ENCODE data around the gene ZFP37.
"Not testable (repeated sequence)": the region's sequence is repeated elsewhere in the genome, so short reads cannot be mapped to it uniquely, and the experiment has no call there.

Gene ZFP37

DNA sequence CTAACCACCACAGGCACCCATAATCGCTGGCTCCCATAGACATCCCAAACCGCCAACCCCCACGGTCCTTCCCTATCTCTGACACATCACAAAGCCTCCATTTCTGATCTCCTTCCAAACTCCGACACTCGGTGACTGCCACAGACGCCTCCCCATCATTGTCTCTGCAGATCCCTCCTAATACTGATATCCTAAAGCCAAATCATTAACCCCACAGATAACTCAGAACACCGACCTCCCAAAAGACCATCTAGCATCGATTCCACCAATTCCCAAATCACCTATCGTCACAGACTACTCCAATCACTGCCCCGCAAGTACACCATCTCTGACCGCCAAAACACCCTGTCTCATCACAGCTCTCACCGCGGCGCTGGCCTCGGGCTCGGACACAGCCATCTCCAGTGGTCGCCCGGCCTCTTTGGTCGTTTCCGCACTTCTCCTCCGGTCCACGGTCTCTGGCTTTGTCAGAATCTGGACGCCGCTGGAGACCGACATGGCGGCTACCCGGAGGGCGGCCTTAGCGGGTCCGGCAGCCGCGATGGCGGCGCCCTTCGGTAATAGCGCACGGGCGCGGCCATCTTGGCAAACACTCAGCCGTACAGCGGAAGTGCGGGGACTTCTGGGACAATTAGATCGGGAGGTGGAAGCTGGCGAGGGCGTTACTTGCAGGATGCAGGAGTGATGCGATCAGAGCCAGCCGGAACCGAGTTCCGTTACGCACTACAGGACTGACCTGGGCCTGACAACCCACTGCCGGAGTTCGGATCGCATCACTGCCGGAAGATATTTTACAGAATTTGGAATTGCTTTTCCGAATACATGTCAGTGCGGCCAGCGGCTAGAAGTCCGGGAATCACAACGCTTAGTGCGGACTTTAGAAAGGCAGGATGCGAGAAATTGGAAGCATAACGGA, at the start of gene ZFP37:
Gene ZFP37, minus strand, starts transcription at position 534 of the 916 bp plus-strand sequence. Its CDS starts 36 bp downstream, at position 498.
- peak; percentile 82 for DNase-seq

DNA sequence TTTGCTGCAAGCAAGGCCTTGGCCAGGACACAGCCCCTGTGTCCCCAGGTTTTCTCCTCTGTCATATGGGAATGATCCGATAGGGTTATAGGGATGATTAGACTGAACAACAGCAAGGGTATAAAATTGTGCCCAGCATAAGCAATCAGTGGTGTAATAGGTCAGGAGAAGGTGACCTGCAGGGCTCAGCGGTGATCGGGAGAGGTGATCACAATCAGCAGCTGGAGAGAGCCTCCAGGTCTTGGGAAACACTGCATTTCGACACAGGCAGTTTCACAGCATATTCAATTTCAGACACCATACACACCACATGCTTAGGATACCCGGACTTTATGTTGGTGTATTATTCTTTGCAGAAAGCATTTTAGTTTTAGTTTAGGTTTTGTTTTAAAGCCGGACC, 48.8 kb upstream of the ZFP37 start:
- not testable (repeated sequence) for DNase-seq

DNA sequence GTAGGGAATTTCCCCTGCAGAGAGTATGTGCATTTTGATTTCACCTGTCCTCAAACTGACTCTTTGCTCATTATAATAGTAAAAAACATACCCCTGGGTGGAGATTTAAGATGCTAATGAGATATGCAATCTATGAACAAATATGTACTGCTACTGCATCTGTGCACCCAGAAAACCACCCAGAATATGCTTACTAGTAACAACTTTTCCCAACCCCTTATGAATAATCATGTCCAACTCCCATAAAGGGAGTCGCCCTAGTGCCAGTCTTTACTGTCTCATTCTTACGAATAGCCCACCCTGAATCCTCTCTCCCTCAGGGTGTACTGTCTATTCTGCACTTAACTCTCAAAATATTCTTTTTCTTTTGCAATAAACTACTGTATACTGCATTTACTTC, 39.0 kb upstream of the ZFP37 start:
- no peak for DNase-seq

DNA sequence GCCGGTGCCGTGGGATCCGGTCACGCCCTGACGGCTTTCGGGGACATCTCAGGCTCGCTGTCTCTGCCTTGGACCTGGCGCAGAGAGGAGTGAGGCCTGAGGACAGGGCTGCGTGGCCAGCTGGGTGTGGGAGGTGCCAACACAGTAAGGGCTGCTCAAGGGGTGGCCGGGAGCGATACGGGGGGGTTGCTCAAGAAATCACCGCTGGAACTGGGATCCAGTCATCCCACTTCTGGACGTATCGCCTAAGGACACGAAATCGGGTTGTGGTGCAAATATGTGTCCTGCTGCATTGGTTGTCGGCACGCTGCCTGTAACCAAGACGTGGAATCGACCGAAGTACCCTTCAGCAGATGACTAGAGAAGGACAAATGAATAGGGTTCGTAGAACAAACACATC, 33.4 kb upstream of the ZFP37 start:
- not testable (repeated sequence) for DNase-seq

DNA sequence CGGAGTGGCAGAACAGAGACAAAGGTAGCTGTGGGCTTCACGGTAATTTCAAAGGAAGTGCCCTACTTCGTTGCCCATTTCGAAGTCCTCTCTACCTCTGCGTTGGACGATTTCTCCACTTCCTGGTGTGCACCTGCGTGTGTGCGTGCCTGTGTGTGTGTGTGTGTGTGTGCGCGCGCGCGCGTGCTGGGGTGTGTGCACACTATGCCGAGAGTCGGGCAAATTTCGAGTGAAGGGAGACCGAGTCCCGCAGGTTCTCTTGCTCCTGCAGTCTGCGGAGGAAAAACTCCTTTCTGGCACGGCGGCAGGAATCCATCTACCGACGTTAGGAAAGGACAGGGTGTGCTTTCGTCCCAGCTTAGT, 32.6 kb upstream of the ZFP37 start:
- DNase-seq, result not testable (repeated sequence)

DNA sequence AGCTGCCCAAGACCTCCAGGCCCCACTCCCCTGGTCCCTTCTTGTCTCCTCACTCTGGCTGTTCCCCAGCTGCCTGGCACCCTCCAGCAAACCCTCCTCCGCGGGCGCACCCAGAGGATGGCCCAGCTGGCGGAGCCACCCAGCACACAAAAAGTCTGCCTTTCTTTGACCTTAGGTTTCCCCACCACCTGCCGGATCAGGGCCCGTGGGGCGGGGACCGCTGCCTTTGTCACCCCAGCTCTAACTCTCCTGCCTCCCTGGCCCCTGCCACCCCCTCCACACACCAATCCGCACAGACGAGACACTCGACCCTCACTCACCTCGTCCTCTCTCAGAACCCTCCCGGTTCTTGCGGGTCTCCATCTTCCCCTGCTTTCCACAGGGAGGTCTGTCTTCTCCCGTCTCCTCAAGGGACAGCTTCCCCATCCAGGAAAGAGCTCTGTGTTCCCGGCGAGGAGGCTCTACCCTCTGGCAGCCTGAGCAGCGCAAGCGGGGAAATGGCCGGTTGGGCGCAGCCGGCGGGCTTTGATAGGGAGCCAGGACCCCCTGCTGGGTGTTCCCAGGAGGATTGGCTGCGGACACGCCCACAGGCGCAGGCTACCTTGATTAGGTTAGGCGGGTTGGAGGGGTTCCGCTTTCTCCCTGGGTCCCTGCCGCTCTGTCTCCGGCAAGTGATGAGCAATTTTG, 32.1 kb upstream of the ZFP37 start:
- not testable (repeated sequence) for DNase-seq

DNA sequence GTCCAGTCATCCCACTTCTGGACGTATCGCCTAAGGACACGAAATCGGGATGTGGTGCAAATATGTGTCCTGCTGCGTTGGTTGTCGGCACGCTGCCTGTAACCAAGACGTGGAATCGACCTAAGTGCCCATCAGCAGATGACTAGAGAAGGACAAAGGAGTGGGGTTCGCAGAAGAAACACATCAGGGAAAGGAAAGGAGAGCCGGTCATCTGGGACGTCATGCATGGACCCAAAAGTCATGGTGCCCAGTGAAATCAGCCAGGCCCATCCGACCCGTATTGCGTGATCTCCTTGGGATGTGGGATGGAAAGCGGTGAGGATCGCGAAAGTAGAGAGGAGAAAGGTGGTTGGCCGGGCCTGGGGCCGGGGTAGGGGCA, 6.4 kb upstream of the ZFP37 start:
- DNase-seq, result not testable (repeated sequence)

DNA sequence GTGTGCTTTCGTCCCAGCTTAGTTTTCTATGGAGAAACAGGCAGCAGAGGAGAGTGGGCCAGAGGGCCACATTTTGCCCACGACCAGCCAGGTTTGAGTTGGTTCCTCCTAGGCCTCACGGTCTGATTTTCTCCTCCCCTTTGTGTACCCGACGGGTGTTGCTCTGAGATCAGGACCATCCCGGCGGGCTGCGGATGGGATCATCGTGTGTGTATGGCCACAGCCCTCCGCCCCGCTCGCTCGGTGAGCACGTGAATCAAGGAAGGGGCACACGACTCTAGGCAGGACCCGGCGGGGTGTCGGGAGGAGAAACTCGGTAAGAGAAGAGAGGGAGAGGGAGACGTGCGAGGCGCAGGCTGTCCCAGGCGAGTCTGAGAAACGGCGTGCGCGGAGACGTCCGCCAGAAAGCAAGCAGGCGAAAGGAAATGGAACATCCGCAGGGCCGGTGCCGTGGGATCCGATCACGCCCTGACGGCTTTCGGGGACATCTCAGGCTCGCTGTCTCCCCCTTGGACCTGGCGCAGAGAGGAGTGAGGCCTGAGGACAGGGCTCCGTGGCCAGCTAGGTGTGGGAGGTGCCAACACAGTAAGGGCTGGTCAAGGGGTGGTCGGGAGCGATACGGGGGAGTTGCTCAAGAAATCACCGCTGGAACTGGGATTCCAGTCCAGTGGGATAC, 5.9 kb upstream of the ZFP37 start:
- not testable (repeated sequence) for DNase-seq

DNA sequence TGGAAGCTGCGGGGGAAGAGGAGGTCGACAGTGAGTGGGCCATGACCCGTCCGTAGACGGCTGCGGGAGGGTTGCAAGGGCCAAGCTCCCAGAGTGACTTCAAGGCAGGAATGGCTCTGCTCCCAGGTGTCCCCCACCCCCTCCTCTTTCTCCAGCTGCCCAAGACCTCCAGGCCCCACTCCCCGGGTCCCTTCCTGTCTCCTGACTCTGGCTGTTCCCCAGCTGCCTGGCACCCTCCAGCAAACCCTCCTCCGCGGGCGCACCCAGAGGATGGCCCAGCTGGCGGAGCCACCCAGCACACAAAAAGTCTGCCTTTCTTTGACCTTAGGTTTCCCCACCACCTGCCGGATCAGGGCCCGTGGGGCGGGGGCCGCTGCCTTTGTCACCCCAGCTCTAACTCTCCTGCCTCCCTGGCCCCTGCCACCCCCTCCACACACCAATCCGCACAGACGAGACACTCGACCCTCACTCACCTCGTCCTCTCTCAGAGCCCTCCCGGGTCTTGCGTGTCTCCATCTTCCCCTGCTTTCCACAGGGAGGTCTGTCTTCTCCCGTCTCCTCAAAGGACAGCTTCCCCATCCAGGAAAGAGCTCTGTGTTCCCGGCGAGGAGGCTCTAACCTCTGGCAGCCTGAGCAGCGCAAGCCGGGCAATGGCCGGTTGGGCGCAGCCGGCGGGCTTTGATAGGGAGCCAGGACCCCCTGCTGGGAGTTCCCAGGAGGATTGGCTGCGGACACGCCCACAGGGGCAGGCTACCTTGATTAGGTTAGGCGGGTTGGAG, 4.7 kb upstream of the ZFP37 start:
- not testable (repeated sequence) for DNase-seq

DNA sequence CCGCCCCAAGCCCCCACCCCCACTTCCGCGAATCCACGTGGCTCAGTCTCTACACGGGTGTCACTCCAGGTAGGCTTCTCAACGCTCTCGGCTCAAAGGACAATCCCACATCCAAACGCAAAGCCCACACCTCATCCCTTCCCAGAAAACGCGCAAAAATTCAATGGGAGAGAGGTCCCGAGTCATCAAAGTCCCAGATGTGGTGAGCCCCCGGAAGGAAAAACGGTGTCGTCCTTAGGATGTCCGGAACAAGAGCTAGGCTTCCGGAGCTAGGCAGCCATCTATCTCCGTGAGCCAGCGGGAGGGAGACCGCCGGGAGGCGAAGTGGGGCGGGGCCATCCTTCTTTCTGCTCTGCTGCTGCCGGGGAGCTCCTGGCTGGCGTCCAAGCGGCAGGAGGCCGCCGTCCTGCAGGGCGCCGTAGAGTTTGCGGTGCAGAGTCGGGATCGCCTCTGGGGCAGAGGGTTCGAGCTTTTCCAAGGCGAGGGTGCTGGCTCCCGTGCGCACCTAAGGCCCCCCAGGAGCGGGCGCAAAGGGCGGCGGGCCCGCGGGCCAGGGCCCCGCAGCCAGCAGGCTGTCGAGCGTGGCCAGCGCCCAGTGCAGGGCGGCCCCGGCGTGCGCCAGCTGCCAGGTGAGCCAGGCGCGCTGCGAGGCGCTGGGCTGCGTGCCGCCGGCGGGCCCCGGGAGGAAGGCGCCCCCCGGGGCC, 3.2 kb upstream of the ZFP37 start:
- DNase-seq, result peak; percentile 27

DNA sequence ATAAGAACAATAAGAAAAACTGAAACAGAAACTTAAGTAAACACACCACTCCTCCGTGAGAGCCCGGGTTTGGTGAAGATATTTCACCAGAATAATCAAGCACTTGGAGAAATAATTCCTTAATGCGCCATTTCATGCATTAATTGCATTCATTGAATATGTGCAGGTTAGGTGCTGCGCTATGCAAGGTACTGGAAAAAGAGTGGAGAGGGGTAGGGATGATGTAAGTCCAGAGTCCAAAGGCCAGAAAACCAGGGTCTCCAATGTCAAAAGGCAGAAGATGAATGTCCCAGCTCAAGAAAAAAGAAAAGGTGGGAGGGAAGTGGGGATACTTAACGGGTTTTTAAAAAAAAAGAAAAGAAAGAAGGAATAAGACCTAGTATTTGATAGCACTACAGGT, 669 bp upstream of the ZFP37 start:
- DNase-seq, result no peak

DNA sequence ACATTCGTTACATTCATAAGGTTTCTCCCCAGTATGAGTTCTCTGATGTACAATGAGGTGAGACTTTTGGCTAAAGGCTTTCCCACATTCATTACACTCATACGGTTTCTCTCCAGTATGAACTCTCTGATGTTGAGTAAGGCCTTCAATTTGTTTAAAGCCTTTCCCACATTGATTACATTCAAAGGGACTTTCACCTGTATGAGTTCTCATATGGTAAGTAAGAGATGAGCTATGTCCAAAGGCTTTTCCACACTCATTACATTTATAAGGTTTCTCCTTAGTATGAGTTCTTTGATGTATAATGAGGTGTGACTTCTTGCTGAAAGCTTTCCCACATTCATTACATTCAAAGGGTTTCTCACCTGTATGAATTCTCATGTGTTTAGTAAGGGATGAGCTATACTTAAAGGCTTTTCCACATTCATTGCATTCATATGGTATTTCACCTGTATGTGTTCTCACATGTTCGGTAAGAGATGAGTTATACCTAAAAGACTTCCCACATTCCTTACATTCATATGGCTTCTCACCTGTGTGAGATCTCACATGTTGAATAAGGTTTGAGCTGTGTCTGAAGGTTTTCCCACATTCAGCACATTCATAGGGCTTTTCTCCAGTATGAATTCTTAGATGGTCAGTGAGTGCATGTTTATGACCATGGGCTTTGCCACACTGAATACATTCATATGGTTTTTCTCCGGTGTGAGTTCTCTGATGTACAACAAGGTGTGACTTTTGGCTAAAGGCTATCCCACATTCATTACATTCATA, 13.5 kb downstream of the ZFP37 start:
- DNase-seq, result no peak

DNA sequence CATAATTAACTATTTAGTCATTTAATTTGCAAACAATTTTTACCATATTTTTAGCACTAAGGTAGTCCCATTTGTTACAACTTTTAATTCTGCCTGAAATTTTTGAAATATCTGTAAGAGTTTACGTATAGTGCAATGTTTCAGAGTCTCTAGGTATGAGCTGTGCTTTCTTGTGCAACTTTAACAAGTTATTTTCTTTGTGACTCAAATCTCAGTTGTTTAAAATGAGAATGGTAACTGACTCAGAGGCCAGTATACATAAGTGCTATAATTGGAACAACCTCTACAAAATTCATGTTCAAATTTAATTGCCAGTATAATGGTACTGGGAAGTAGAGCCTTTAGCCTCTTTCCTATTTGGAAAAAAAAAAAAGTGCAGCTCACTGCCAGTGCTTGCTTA, 30.3 kb downstream of the ZFP37 start:
- no peak for DNase-seq

DNA sequence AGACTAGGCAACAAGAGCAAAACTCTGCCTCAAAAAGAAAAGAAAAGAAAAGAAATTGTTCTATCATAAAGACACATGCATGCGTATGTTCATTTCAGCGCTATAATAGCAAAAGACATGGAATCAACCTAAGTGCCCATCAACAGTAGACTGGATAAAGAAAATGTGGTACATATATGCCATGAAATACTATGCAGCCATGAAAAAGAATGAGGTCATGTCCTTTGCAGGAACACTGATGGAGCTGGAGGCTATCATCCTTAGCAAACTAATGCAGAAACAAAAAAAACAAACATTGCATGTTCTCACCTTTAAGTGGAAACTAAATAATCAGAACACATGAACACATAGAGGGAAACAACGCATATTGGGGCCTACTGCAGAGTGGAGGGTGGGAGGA, 38.3 kb downstream of the ZFP37 start:
- no peak for DNase-seq

DNA sequence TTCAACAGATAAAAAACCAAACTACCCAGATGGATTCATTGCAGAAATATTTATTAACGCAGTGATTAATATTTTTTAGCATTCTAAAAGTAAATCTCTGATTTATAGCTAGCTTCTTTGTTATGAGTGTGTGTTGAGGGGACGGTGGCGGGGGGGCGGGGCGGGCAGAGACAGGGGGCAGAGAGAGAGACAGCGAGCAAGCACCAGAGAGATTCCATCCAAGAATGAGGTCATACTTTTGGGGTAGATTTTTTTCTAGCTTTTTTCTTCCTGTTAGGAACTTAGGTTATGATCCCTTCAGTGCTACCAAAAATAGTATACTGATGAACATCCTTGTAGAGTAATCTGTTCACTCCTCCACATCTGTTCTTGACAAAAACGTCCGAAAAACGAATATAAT, 44.0 kb downstream of the ZFP37 start:
- DNase-seq, result no peak

DNA sequence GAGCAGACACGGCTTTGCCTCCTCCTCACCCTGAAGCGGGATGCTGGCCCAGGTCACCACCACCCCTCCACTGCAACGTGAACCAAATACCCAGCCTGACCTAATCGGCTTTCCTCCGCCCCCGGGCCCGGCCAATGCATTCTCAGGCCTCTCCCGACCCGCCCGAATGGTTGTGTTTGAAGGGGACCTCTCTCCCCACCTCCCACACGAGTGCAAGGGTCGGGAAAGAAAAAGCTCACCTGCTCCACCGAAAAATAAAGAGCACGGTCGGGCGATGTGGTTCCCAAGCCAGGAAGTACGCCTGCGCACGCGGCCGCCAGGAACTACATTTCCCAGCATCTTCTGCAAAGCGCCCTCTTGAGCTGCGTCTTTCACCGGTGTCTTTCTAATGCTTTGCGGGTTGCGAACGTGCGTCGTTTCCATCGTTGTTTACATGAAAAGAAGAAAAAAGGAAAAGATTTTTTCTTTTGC, 44.6 kb downstream of the ZFP37 start, which contains the start of gene ZNF883:
Gene ZNF883, minus strand, starts transcription at position 282 of the 471 bp plus-strand sequence.
- DNase-seq, result peak; percentile 53

DNA sequence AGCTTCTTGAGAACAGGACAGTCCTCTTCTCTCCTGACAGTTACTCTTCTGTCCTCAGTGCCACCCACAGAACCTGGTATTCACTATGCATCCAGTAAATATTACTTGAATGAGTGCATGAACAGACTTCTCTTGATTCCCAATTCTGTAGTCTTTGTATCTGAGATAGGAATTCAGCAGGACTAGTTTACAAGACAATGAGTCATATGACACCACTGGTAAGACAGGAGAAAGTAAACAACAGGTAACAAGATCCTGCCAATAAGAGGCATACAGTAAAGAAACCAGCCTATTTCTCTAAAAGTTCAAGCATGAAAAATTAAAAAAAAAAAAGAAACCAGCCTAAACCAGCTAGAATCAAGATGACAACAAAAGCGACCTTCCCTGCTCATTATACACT, 50.7 kb downstream of the ZFP37 start:
- DNase-seq, result no peak

DNA sequence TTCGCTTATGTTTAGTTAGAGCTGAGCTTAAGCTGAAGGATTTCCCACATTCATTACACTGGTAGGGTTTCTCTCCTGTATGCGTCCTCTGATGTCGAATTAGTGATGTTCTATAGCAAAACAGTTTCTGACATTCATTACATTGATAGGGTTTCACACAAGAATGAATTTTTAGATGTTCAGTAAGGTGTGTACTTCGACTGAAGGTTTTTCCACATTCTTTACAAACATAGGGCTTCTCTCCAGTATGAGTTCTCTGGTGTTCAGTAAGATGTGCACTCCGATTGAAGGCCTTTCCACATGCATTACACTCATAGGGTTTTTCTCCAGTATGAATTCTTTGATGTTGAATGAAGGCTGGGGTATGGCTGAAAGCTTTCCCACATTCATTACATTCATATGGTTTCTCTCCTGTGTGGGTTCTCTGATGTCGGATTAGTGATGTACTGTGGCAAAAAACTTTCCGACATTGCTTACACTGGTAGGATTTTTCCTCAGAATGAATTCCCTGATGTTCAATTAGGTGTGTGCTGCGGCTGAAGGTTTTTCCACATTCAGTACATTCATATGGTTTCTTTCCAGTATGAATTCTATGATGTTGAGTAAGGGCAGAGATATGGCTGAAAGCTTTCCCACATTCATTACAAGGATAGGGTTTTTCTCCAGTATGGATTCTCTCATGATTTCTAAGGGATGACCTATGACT, 59.1 kb downstream of the ZFP37 start:
- DNase-seq, result no peak

Measured in CD4-positive, alpha-beta T cell treated with Interferon gamma for 1 hour (primary cell).